Endothelial cell of umbilical vein (primary cell): ENCODE data around the gene LIMCH1. TPM values are rescaled to one million over a fixed set of nuclear protein-coding genes. Genes with fewer than 3 reads are reported as not detected.

Experiments
- BruUV-seq: library from RNA; stranded (reverse); fragments of 400-500 nt; replicated peaks from 2 replicates; lab custom pipeline; 2021; lab: Mats Ljungman, UMichigan
- CTCF ChIA-PET: fragments of 300-600, 350-600 bp; sonication (Branson Sonifier 250); formaldehyde crosslinking; loops from one replicate; lab custom pipeline; 2021; ENCODE audit warnings: antibody characterized with exemption, inconsistent platforms; lab: Charles Lee
- POLR2A ChIA-PET: fragments of 300-600, 350-600 bp; sonication (Branson Sonifier 250); formaldehyde crosslinking; loops from one replicate; lab custom pipeline; 2021; ENCODE audit warnings: antibody characterized with exemption, inconsistent platforms; lab: Charles Lee
- DNase-seq: peaks from one replicate; pipeline ENCODE4 v3.0.0-alpha.2; 2011; ENCODE audit warnings: low read depth, low spot score
- FAIRE-seq: peaks from 2 replicates; lab custom pipeline; 2011; peaks lifted over from hg19 to GRCh38; lab: Jason Lieb, UNC
- H2AFZ ChIP-seq: 2 replicates; pipeline ENCODE4 v1.6.0; 2012; ENCODE audit warnings: low read depth, low read length, control low read depth, inconsistent platforms
- H3K27ac ChIP-seq: 2 replicates; pipeline ENCODE4 v1.5.1; 2011; ENCODE audit warnings: low read depth, mild to moderate bottlenecking, control low read depth, low read length, moderate library complexity; ENCODE audit not compliant: insufficient read depth
- H3K27me3 ChIP-seq, 2 experiments: 2 replicates each; pipeline versions ENCODE4 v1.6.0 to v1.6.1; 2011; ENCODE audit warnings: low read length in 2 of 2, mixed read lengths in 1 of 2; ENCODE audit not compliant: control insufficient read depth in 2 of 2, insufficient read depth in 2 of 2
- H3K36me3 ChIP-seq, 2 experiments: 2 replicates in 1 of 2; 3 replicates in 1 of 2; pipeline ENCODE4 v1.5.1; 2011; ENCODE audit warnings: low read length in 2 of 2, mild to moderate bottlenecking in 1 of 2, moderate library complexity in 1 of 2; ENCODE audit not compliant: control insufficient read depth in 2 of 2, insufficient read depth in 2 of 2; ENCODE audit errors: extremely low read depth in 1 of 2
- H3K4me1 ChIP-seq: 3 replicates; pipeline ENCODE4 v1.5.1; 2011; ENCODE audit warnings: mild to moderate bottlenecking, low read length; ENCODE audit not compliant: control insufficient read depth, insufficient read depth; ENCODE audit errors: extremely low read depth
- H3K4me2 ChIP-seq: 2 replicates; pipeline ENCODE4 v1.6.1; 2011; ENCODE audit warnings: low read length, control low read depth, mixed read lengths; ENCODE audit not compliant: insufficient read depth
- H3K4me3 ChIP-seq, 3 experiments: fragments of 200-600 bp in 1 of 3; sonication (generic), shearing (Covaris generic) in 1 of 3; replicated peaks in 1 of 3; 2 replicates each; pipeline ENCODE4 v1.5.1; 2011 to 2016; ENCODE audit warnings: control low read depth in 3 of 3, low read length in 3 of 3, mild to moderate bottlenecking in 2 of 3, inconsistent platforms in 1 of 3, low read depth in 1 of 3, moderate library complexity in 1 of 3; ENCODE audit not compliant: insufficient read depth in 1 of 3
- H3K79me2 ChIP-seq: 2 replicates; pipeline ENCODE4 v1.6.0; 2012; ENCODE audit warnings: low read length, inconsistent platforms; ENCODE audit not compliant: control insufficient read depth, insufficient read depth
- H3K9ac ChIP-seq: replicated peaks from 2 replicates; pipeline ENCODE3; 2011; ENCODE audit warnings: low read length, control low read depth; ENCODE audit not compliant: insufficient read depth; ENCODE audit errors: extremely low read depth
- H3K9me1 ChIP-seq: replicated peaks from 3 replicates; pipeline ENCODE4 v1.6.0; 2011; ENCODE audit warnings: mild to moderate bottlenecking, low read length; ENCODE audit not compliant: control insufficient read depth, insufficient read depth; ENCODE audit errors: extremely low read depth
- H3K9me3 ChIP-seq: replicated peaks from 2 replicates; pipeline ENCODE4 v1.5.1; 2012; ENCODE audit warnings: low read length, inconsistent platforms; ENCODE audit not compliant: control insufficient read depth, insufficient read depth
- H4K20me1 ChIP-seq: replicated peaks from 2 replicates; pipeline ENCODE3; 2011; ENCODE audit warnings: mild to moderate bottlenecking, low read length; ENCODE audit not compliant: control insufficient read depth, insufficient read depth; ENCODE audit errors: extremely low read depth
- CTCF ChIP-seq, 2 donors: IDR thresholded peaks; 1 replicate in 1 of 2; 2 replicates in 1 of 2; pipeline ENCODE4 v1.5.1; 2011; ENCODE audit warnings: low read length in 2 of 2, mild to moderate bottlenecking in 2 of 2, moderate library complexity in 2 of 2, control low read depth in 1 of 2, inconsistent platforms in 1 of 2, low read depth in 1 of 2; ENCODE audit not compliant: insufficient read depth in 1 of 2; ENCODE audit errors: extremely low read depth in 1 of 2
- EZH2 ChIP-seq: IDR thresholded peaks from 2 replicates; pipeline ENCODE4 v1.6.1; 2012; ENCODE audit warnings: borderline replicate concordance, low read depth, mild to moderate bottlenecking, moderate library complexity, low read length, inconsistent platforms; ENCODE audit not compliant: severe bottlenecking
- POLR2AphosphoS5 ChIP-seq: IDR thresholded peaks from 2 replicates; pipeline ENCODE4 v1.6.1; 2012; ENCODE audit warnings: low read depth, mild to moderate bottlenecking, control low read depth, low read length, moderate library complexity; ENCODE audit not compliant: insufficient read depth
- dilution Hi-C: fragments of 300-500 bp; cut with MboI; formaldehyde crosslinking; loops from one replicate; pipeline ENCODE4 v1.15.0; 2019; ENCODE audit warnings: low sequenced_read_pairs; ENCODE audit not compliant: extremely low pct_ligation_motif_present
- intact Hi-C: fragments of 100-400 bp; cut with micrococcal nuclease; formaldehyde crosslinking; loops from one replicate; pipeline ENCODE4 v1.10.0; 2022
- polyA plus RNA-seq, 4 experiments: library from polyadenylated mRNA; depleted of rRNA in 3 of 4; stranded (reverse) in 3 of 4; unstranded in 1 of 4; fragments of >200 nt; gene quantifications; 2 replicates each; pipeline versions ENCODE4 v1.2.1 to v1.2.3, GENCODE V29; 2011 to 2012; ENCODE audit warnings: missing spikeins in 1 of 4
- total RNA-seq: library from RNA; stranded (reverse); gene quantifications from 2 replicates; pipeline ENCODE4 v1.2.3, GENCODE V29; 2021

LIMCH1 gene
- total and polyA plus RNA-seq, 2 donors (not counting 3 experiments of a cell fraction or from before 2014, with no cell fraction given) = 14.3 to 32.8 TPM

GRCh38 chr4:41692717-41693345 lies 154.9 kb downstream of the LIMCH1 start:
- no peak overlapping the region for H3K4me2 ChIP-seq
- POLR2A ChIA-PET = no interaction called here
- H4K20me1 ChIP-seq = no peaks in the 10 kb centered on the region
- peaks cover 9 to 10% of the 10 kb centered on the region in 2 experiments for H3K27me3 ChIP-seq
- no peaks in the 10 kb centered on the region for H3K9me1 ChIP-seq
- TF ChIP-seq CTCF (IDR thresholded peaks at IDR 0.05; ENCODE audit: extremely low read depth in 1 of 2, insufficient read depth in 1 of 2, low read depth in 1 of 2, low read length in 2 of 2) (peak; percentile 83 to 85), POLR2AphosphoS5 (no peak)
- DNase-seq = peak; percentile 58
- H3K79me2 ChIP-seq = no peaks in the 10 kb centered on the region
- dilution Hi-C loops = no loop called here
- CTCF ChIA-PET = interaction anchor here (2.9 to 5.0 kb wide), 2 partner anchors 184 to 196 kb away, joined by 14 to 71 read pairs; no protein-coding TSS in a partner anchor
- no peaks in the 10 kb centered on the region for H3K9me3 ChIP-seq
- no peak overlapping the region for H3K9ac ChIP-seq
- peaks cover 0 to 6% of the 10 kb centered on the region in 2 experiments for H3K36me3 ChIP-seq
- intact Hi-C loops = loop anchor here (1.0 to 5.0 kb wide), 6 partner anchors 59 to 587 kb away; no protein-coding TSS in a partner anchor
- BruUV-seq = no TSS peak
- no peak overlapping the region for H3K4me3 ChIP-seq
- no peaks in the 10 kb centered on the region for H3K4me1 ChIP-seq
- peak; percentile 72 for FAIRE-seq
- H3K27ac ChIP-seq = no peak overlapping the region
- peak overlapping the region; percentile 46 for H2AFZ ChIP-seq

GRCh38 chr4:41693629-41694028 lies 155.7 kb downstream of the LIMCH1 start:
- Histone ChIP-seq H3K4me3 (no peak overlapping the region), H3K27me3 (peaks cover 9 to 10% of the 10 kb centered on the region in 2 experiments), H3K36me3 (peaks cover 0 to 6% of the 10 kb centered on the region in 2 experiments), H3K9ac (no peak overlapping the region), H3K9me3 (no peaks in the 10 kb centered on the region), H2AFZ (no peak overlapping the region), H3K79me2 (no peaks in the 10 kb centered on the region), H3K27ac (no peak overlapping the region), H4K20me1 (no peaks in the 10 kb centered on the region), H3K4me2 (no peak overlapping the region), H3K9me1 (no peaks in the 10 kb centered on the region), H3K4me1 (no peaks in the 10 kb centered on the region)
- DNase-seq (peak; percentile 38), FAIRE-seq (peak; percentile 74)
- no peak for TF ChIP-seq EZH2
- TF ChIP-seq CTCF (IDR thresholded peaks at IDR 0.05; ENCODE audit: extremely low read depth in 1 of 2, insufficient read depth in 1 of 2, low read depth in 1 of 2, low read length in 2 of 2) = peak; percentile 33 to 40
- no TSS peak for BruUV-seq
- dilution Hi-C loops = no loop called here
- intact Hi-C loops = loop anchor here (1.0 to 5.0 kb wide), 6 partner anchors 59 to 587 kb away; no protein-coding TSS in a partner anchor
- CTCF ChIA-PET = interaction anchor here (1.0 to 5.0 kb wide), 2 partner anchors 10 to 195 kb away, joined by 3 to 71 read pairs; no protein-coding TSS in a partner anchor
- POLR2A ChIA-PET = no interaction called here
